ENCODE measurements around the gene ABCC6.

The ABCC6 gene

DNA sequence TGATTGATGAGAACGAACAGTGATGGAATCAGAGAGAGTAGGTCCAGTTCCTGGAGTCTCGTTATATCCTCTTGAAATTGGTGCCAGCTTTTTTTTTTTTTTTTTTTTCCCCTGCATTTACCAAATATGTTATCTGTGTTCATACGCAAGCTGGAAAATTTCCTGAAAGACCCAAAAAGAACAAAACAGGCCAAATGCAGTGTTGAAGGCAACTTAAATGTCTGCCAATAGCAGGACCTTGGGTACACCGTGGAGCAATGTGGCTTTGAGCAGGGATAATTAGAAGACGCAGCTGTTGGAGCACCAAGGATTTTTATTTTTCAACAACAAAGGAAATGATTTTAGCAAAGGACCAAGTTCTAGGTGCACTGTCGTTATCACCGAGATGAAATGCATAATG lies 105.0 kb downstream of the ABCC6 start:
- no peak overlapping the region for H3K27ac ChIP-seq
- H3K27me3 ChIP-seq = no peaks in the 10 kb centered on the region
- peaks cover 67 to 90% (median 71%) of the 10 kb centered on the region in 3 donors for H3K36me3 ChIP-seq
- H3K4me3 ChIP-seq = no peak overlapping the region
- intact Hi-C loops (cut with DNase I; ENCODE audit: low total_unique reads) = no loop called here
- TF ChIP-seq CTCF (IDR thresholded peaks at IDR 0.05) = no peak
- no peaks in the 10 kb centered on the region for H3K4me1 ChIP-seq
- no peak for DNase-seq
- no peaks in the 10 kb centered on the region for H3K9me3 ChIP-seq

GRCh38 chr16:16116841-16117240 lies 106.5 kb downstream of the ABCC6 start:
- Histone ChIP-seq H3K36me3 (peaks cover 73 to 90% (median 77%) of the 10 kb centered on the region in 3 donors), H3K4me3 (no peak overlapping the region), H3K27me3 (no peaks in the 10 kb centered on the region), H3K4me1 (no peaks in the 10 kb centered on the region), H3K27ac (no peak overlapping the region), H3K9me3 (no peaks in the 10 kb centered on the region)
- DNase-seq = no peak
- intact Hi-C loops (cut with DNase I; ENCODE audit: low total_unique reads) = no loop called here
- no peak for TF ChIP-seq CTCF (IDR thresholded peaks at IDR 0.05)

DNA sequence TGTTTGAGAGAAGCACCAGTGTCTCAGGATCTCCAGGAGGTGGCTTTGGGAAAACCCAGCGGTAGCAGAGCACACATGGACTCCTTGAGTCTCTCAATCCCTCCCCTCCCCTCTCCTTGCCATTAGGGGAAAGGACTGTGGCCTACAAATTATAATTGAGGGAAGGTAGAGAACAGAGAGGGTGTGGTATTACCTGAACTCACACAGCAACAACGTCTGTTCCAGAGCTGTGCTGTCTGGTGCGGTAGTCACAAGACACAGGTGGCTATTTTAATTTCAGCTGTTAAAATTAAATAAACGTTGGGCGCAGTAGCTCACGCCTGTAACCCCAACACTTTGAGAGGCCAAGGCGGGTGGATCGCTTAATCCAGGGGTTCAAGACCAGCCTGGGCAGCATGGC lies 110.2 kb downstream of the ABCC6 start:
- no peak for TF ChIP-seq CTCF (IDR thresholded peaks at IDR 0.05)
- Histone ChIP-seq H3K27me3 (no peaks in the 10 kb centered on the region), H3K4me3 (no peak overlapping the region), H3K27ac (no peak overlapping the region), H3K9me3 (no peaks in the 10 kb centered on the region), H3K36me3 (peaks cover 72 to 97% (median 90%) of the 10 kb centered on the region in 3 donors), H3K4me1 (no peaks in the 10 kb centered on the region)
- DNase-seq = no peak
- intact Hi-C loops (cut with DNase I; ENCODE audit: low total_unique reads) = no loop called here

DNA sequence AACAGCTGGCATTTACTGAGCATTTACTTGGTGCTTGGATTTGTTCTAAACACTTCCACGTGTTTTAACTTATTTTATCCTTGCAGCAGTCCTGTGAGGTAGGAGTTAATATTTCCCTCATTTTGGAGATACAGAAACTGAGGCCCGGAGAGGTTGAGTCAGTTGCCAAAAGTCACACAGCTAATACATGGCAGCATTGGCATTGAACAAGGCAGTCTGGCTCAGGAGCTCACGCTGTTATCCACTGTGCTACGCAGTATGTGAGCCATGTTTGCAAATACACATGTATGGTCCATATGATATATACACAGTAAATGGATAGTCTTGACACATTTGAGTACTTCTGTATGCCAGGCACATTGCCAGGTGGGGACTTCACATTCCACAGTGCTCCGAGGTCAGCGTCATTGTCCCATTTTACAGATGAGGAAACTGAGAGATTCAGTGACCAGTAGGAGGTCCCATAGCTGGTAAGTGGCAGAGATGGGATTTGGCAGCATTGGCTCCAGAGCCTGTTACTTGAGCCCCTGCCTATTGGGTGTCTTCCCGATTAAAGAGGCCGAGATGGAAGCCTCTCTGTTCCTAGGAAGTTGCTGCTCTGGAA lies 110.7 kb downstream of the ABCC6 start:
- no peak for TF ChIP-seq CTCF (IDR thresholded peaks at IDR 0.05)
- peaks cover 66 to 91% (median 85%) of the 10 kb centered on the region in 3 donors for H3K36me3 ChIP-seq
- no peak for DNase-seq

DNA sequence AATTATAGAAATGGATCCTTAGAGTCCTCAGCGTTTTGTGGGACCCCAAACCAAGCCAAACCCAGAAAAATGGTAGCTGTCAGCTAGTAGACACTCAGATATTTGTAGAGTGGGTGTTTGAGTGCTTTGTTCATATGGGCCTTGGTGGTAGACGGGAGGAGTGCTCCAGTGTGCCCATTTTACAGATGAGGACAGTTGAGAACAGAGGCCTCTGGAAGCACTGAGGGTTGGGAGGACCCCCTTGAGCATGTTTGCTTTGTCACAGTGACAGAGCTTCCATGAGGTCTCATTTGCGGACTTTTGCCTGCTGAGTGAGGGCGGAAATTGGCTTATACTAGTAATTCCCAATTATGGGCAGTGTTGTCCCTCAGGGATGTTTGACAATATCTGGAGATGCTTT lies 111.7 kb downstream of the ABCC6 start:
- H3K9me3 ChIP-seq = no peaks in the 10 kb centered on the region
- no peak for TF ChIP-seq CTCF (IDR thresholded peaks at IDR 0.05)
- no peak overlapping the region for H3K27ac ChIP-seq
- no peaks in the 10 kb centered on the region for H3K27me3 ChIP-seq
- H3K4me3 ChIP-seq = no peak overlapping the region
- intact Hi-C loops (cut with DNase I; ENCODE audit: low total_unique reads) = no loop called here
- H3K4me1 ChIP-seq = no peaks in the 10 kb centered on the region
- H3K36me3 ChIP-seq = peaks cover 62 to 88% (median 76%) of the 10 kb centered on the region in 3 donors
- no peak for DNase-seq

More for the DNA sequence above, 110.7 kb downstream of the ABCC6 start:
- Histone ChIP-seq H3K27me3 (no peaks in the 10 kb centered on the region), H3K4me1 (no peaks in the 10 kb centered on the region), H3K9me3 (no peaks in the 10 kb centered on the region), H3K4me3 (no peak overlapping the region), H3K27ac (no peak overlapping the region)
- intact Hi-C loops (cut with DNase I; ENCODE audit: low total_unique reads) = no loop called here

DNA sequence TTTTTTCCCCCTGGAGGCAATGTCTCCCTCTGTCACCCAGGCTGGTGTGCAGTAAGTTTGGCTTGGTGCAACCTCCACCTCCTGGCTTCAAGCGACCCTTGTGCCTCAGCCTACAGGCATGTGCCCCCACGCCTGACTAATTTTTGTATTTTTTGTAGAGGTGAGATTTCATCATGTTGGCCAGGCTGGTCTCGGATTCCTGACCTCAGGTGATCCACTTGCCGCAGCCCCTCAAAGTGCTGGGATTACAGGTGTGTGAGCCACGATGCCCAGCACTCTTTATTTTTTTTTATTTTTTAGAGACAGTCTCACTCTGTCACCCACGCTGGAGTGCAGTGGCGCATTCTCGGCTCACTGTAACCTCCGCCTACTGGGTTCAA lies 113.2 kb downstream of the ABCC6 start:
- Histone ChIP-seq H3K36me3 (peaks cover 46 to 79% (median 60%) of the 10 kb centered on the region in 3 donors), H3K4me1 (no peaks in the 10 kb centered on the region), H3K27ac (no peak overlapping the region), H3K9me3 (no peaks in the 10 kb centered on the region), H3K27me3 (no peaks in the 10 kb centered on the region), H3K4me3 (no peak overlapping the region)
- no peak for TF ChIP-seq CTCF (IDR thresholded peaks at IDR 0.05)
- intact Hi-C loops (cut with DNase I; ENCODE audit: low total_unique reads) = no loop called here
- no peak for DNase-seq
